NCI-H774 (cell line): ENCODE measurements around the gene CD2BP2.
"Not testable (repeated sequence)": the region's sequence is repeated elsewhere in the genome, so short reads cannot be mapped to it uniquely, and the experiment has no call there.

Experiments
- DNase-seq: peaks from one replicate; lab custom pipeline; 2025; lab: John Stamatoyannopoulos, UW

CD2BP2 gene

DNA sequence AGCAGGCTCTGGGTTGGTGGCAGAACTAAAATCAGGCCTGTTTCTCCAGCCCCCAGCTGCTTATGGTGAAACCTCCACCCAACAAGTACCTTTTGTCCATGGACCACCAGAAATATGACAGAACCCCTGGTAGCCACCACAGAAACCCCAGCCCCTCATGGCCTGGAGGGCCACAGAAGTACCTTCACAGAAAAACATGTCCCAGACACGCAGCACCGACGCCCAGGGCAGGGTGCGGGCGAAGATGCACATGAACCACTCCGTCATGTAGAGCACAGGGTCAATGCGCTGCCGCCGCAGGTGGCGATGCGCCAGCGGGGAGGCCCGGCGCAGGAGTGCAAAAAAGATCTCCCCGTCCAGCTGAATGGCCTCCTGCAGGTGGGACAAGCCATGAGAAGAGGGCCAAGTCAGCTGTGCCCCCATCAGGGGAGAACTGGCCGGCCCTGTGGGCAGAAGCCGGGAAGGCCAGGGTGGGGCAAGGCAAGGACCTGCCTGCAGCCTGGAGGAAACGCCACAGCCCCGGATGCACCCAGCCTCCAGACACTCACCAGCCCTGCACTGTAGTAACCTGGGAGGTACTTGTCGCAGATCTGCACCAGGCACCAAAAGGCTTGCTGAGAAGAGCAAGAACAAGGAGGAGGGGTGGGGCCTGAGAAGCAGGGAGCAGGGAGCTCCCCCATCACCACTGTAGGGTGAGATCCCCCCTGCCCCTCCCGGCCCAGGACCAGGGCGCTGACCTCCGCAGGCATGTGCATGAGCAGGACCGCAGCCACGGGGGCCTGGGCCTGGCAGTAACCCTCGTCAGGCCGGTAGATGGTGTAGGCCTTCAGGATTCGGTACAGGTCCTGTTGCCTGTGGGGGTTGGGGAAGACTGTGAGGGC lies 4.1 kb upstream of the CD2BP2 start:
- DNase-seq = no peak

- no peak for DNase-seq
Measured at GRCh38 chr16:30358577-30358936, 3.4 kb upstream of the CD2BP2 start.

DNA sequence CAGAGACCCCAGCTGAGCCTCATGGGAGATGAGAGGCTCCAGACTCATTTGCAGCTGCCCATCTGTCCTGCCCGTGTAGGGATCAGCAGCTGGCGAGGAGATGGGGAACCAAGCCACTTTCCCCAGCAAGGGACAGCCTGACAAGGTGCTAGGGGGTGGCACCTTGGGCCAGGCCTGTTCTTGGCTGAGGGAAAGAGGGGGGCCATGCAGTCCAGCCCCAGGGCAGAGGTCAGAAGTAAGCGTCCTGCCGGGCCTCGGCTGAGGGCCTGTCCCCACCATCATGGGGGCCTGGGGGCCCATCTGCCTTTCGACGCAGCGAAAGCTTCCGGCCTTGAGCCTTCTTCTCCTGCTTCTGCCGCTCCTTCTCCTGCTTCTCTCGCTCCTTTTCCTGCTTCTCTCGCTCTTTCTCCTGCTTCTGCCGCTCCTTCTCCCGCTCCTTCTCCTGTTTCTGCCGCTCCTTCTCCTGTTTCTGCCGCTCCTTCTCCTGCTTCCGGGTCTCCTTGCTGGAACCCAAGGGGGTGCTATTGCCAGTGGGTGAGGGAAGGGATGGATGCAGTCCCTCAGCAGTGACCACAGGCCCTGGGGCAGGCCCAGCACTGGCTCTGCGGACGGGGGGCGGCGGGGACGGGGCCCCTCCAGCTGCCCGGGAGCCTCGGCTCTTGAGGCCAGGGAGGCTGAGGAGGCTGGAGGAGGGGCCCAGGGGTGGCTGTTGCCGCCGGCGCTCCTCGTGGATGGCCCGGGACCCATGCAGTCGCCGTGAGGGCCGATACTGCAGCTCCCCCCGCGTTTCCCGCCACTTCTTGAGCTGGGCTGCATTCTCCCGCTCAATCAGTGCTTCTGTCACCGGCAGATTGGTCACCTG lies 2.8 kb upstream of the CD2BP2 start:
- DNase-seq = no peak

DNA sequence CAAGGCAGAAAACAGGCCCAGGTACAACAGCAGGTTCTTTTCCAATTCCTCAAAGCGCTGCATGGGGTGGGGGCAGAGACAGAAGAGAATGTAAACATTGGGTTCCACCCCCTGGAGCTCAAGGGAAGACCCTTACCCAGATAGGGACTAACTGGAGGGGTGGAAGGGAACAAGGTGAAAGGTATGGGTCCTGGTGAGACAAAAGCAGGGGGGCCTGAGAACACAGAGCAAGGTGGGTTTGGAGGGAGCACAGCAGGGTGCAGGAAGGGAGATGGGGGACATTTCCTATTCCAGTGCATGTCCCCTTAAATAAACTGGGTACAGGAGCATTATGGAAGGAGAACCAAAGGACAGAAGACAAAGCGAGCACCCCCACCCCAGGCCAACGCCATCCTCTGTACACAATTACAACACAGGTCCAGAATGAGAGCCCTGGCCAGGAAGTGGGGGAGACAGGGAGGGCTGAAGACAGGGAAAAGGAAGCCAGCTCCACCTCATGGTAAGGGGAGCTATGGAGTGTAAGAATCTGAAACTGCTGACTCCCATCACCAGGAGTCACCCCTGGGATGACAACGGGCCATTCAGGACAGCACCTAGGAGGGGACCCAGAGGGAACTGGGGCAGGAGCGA lies 2.1 kb upstream of the CD2BP2 start:
- no peak for DNase-seq

- DNase-seq = no peak
Measured at GRCh38 chr16:30356401-30357084, 1.4 kb upstream of the CD2BP2 start.

DNA sequence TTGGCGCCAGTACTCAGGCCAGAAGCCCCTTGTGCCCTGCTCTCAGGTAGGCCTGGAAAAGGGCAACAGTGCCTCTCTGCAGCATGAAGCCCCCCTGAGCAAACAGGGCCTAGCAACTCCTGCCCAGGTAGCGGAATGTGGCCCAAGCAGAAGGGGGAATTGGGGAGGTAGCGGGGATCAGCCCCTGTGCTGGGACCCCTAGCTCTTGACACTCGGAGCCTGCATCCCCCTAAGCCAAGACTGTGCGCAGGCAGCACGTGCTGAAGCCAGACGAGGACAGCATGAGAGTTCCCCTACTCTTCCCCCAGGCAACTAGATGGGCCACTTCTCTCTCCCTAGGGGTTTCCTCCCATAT lies 823 bp upstream of the CD2BP2 start:
- no peak for DNase-seq

DNA sequence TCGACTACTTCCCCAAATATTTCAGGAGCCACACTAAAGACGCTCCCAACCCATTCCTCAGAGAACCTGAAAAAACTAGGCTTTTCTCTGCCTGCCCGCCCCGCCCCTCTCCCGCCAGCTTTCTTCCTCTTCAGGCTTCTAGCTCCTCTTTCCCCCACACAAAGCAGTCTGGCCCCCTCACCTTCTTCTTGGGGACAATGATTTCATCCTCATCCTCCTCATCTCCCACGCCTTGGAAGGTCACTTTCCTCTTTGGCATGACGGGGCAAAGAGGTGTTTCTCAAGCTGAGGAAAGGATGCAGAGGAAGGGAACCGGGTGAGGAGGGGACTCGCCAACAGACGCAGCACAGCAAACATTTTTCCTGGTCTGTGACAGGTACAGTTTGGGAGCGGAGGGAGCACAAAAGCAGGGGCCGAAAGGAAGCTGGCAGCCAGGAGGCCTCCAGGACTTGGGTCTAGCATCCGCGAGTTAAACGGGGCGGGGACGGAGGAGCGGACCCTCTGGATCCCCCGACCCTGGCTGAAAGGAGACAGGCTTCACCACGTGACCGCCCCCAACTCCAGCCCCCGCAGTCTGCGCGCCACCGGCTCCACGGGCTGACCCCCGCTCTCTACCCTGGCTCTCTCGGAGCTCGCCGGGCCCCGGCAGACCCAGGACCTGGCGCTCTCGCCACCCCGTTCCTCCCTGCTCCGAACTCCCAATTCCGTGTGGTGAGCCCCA lies 525 bp downstream of the CD2BP2 start:
- DNase-seq = no peak

DNA sequence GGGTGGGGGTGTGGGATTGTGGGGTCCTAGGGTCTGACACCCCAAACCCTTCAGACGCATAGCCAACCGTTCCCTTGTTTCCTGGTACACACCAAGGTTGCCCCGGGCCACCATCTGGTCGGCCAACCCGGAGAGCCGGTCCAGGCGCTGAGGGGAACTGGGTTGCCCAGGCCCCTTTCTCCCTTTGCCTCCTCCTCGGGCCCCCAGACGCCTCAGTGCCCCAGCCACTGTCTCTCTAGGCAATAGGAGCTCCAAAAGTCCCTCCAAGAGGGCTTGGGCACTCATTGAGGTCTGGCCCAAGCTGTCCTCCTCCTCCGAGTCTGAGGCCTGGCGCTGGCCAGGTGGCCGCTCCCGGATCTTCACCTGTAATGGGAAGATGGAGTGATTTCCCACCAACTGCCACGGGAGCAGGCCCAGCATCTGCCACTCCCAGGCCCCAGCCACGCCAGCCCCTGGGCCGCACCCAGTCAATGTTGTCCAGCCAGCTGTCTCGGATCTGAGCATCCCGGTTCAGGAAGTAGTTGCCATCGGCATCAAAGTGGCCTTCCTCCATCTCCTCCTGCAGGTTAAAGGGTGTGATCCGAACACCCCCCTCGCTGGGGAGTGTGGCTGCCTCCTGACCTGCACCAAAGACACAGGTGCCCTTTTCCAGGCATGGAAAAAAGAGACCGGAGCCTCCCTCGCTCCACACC lies 1.5 kb downstream of the CD2BP2 start:
- DNase-seq = no peak

DNA sequence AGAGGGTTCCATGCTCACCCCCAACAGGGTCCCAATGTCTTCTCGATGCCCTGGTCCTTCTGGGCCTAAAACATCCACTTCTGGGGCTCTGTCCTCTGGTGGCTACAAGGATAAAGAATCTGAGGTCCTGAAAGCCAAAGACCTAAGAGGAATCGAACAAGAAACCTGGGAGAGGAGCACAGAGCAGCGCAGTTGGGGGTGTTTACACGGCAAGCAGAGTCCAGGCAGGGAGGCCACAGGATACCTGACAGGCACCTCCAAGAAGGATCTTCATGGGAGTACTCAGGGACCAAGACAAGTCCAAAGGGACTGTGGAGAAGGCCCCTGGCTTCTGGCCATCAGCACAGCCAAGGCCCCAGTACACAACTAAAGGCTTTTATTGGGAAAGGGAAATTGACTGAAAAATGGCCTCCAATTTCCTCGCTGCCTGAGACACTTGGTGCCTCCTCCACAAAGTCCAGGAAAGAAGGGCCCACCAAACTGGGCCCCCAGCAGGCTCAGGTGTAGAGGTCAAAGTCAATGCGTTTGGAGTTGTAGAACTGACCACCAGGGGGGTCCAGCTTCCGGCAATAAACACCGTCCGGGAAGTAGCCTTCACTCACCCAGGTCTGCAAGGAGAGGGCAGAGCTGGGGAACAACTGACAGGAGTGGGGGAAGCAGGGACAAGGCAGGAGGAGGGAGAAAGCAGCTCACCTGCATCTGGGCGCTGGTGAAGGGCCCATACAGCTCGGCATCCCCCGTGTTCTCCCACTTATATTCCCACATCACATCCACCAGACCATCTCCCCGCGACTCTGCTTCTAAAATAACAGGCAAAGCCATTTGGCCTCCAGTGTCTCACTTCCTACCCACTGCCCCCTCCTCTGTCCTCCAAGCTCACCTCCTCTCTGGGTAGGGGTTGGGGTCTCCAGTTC lies 2.4 kb downstream of the CD2BP2 start:
- no peak for DNase-seq

DNA sequence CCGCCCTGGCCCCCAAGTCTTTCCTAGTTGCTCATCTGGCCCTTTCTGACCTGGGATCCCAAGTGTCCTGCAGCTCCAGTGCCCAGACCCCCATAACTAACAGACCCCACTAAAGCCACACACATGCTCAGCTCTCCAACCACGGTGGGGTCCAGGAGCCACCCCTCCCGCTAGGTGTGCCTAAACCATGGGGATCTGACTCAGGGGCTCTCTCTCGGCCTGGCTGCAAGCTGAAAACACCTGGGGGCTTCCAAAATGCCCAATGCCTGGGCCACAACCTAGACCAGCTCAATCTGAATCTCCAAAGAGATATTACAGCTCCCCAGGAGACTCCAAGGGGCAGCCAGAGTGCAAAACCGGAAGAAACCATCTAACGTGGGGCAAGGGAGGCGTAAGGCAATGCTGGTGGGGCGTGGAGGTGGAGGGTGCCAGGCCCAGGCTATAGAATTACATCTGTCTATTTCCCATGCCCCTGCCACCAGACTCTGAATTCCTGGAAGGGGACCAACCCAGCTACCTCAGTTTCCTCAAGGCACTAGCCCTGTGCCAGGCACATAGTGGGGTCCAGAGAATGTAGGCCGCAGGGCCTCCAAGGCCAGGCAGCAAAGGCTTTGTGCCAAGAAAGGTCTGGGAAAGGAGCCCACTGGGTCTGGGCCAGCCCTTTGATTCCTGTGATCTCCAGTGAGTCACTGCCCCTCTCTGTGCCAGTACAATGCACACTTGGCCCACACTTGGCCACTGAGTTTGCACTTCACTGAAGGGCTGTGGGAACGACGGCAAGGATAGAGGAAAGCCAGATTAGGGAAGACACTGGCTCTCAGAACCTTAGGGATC lies 3.3 kb downstream of the CD2BP2 start:
- DNase-seq = no peak

- no peak for DNase-seq
Measured at GRCh38 chr16:30351001-30351441, 4.1 kb downstream of the CD2BP2 start.

GRCh38 chr16:30350134-30350871 lies 4.8 kb downstream of the CD2BP2 start:
- no peak for DNase-seq

GRCh38 chr16:30349675-30350074 lies 5.4 kb downstream of the CD2BP2 start:
- DNase-seq = no peak

- DNase-seq = no peak
Measured at GRCh38 chr16:30348929-30349328, 6.2 kb downstream of the CD2BP2 start.

GRCh38 chr16:30348113-30348512 lies 7.0 kb downstream of the CD2BP2 start:
- DNase-seq = no peak

DNA sequence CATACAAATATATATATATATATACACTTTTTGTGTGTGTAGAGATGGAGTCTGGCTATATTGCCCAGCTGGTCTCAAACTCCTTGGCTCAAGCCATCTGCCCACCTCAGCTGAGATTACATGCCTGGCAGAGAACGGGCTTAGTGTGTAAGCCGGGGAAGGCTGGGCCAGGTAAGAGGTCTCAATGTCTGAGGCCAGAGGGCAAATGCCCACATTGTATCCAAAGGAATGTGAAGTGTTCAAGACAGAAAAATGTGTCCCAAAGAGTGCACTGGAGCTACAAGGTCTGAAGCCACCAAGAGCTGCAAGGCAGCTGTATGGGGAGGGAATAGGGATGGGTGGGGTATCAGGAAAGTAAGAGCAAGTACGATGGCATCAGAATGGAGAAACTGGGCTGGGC lies 8.8 kb downstream of the CD2BP2 start:
- DNase-seq = no peak

DNA sequence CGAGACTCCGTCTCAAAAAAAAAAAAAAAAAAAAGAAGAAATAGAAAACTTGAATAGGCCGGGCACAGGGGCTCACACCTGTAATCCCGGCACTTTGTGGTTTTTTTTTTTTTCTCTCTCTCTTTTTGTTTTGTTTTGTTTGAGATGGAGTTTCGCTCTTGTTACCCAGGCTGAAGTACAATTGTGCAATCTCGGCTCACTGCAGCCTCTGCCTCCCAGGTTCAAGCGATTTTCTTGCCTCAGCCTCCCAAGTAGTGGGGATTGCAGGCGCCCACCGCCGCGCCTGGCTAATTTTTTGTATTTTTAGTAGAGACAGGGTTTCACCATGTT lies 11.7 kb downstream of the CD2BP2 start:
- not testable (repeated sequence) for DNase-seq

DNA sequence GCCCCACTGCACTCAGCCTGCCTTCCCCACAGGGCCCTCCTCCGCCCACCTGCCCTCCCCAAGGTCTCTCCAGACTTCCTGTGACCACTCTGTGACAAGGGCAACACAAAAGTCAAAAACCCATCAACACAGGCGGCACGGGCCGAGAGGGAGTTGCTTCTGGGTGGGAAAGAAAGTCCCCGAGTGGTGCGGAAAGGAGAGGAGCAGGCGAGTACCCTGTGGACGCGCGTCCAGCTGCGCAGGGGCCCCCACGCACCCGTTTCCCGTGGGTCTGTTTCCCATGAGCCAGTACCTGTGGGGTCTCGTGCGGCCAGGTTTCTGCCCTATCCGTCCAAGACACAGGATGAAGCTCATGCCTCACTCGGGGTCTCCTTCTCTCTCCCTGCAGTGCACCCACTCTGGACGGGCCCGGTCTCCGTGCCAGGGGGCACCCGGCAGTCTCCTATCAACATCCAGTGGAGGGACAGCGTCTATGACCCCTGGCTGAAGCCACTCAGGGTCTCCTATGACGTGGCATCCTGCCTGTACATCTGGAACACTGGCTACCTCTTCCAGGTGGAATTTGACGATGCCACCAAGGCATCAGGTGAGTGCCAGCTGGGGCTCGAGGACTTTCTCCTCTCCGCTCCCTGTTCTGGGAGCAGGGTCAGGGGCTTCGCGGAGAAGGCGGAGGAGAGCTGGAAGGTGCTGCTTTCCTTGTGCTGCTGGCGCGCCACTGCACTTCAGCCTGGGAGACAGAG lies 12.2 kb downstream of the CD2BP2 start:
- DNase-seq = no peak
